Measurements from ENCODE around the gene PAQR8. TPM values are rescaled to one million over a fixed set of nuclear protein-coding genes. Genes with fewer than 3 reads are reported as not detected.

Gene PAQR8
- total RNA-seq, 1 donor from 2014 or later, result 4.4 TPM

- H3K27me3 ChIP-seq (ENCODE audit: control insufficient read depth, insufficient read depth, low read length), result no peaks in the 10 kb centered on the region
- TF ChIP-seq CTCF (IDR thresholded peaks at IDR 0.05; ENCODE audit: insufficient read depth, low read length, poor library complexity, severe bottlenecking), result no peak
- no peak for DNase-seq (ENCODE audit: low read depth)
- no peak overlapping the region for H3K4me3 ChIP-seq (ENCODE audit: low read depth, low read length)
- no peaks in the 10 kb centered on the region for H3K36me3 ChIP-seq (ENCODE audit: control insufficient read depth, insufficient read depth, low read length)
Measured at GRCh38 chr6:52435345-52435744, 73.4 kb downstream of the PAQR8 start.

GRCh38 chr6:52438926-52439325 lies 77.0 kb downstream of the PAQR8 start:
- no peak overlapping the region for H3K4me3 ChIP-seq (ENCODE audit: low read depth, low read length)
- no peaks in the 10 kb centered on the region for H3K36me3 ChIP-seq (ENCODE audit: control insufficient read depth, insufficient read depth, low read length)
- DNase-seq (ENCODE audit: low read depth), result no peak
- H3K27me3 ChIP-seq (ENCODE audit: control insufficient read depth, insufficient read depth, low read length), result no peaks in the 10 kb centered on the region
- TF ChIP-seq CTCF (IDR thresholded peaks at IDR 0.05; ENCODE audit: insufficient read depth, low read length, poor library complexity, severe bottlenecking), result no peak

- H3K27me3 ChIP-seq (ENCODE audit: control insufficient read depth, insufficient read depth, low read length), result no peaks in the 10 kb centered on the region
- H3K4me3 ChIP-seq (ENCODE audit: low read depth, low read length), result no peak overlapping the region
- peak; percentile 76 for DNase-seq (ENCODE audit: low read depth)
- no peak for TF ChIP-seq CTCF (IDR thresholded peaks at IDR 0.05; ENCODE audit: insufficient read depth, low read length, poor library complexity, severe bottlenecking)
- H3K36me3 ChIP-seq (ENCODE audit: control insufficient read depth, insufficient read depth, low read length), result no peaks in the 10 kb centered on the region
Measured at GRCh38 chr6:52454556-52454955, 92.6 kb downstream of the PAQR8 start.

GRCh38 chr6:52457096-52457495 lies 95.1 kb downstream of the PAQR8 start:
- no peak for DNase-seq (ENCODE audit: low read depth)
- no peak for TF ChIP-seq CTCF (IDR thresholded peaks at IDR 0.05; ENCODE audit: insufficient read depth, low read length, poor library complexity, severe bottlenecking)
- Histone ChIP-seq H3K27me3 (ENCODE audit: control insufficient read depth, insufficient read depth, low read length) (no peaks in the 10 kb centered on the region), H3K4me3 (ENCODE audit: low read depth, low read length) (no peak overlapping the region), H3K36me3 (ENCODE audit: control insufficient read depth, insufficient read depth, low read length) (no peaks in the 10 kb centered on the region)

Other genes with a start within 250 kb of the PAQR8 start
- not detected in 2 replicates for gene IL17A, start 175.8 kb upstream of the PAQR8 start, total RNA-seq
- not detected in 2 replicates for gene IL17F, start 117.7 kb upstream of the PAQR8 start, total RNA-seq
- gene MCM3, start 77.4 kb upstream of the PAQR8 start, total RNA-seq, result 37.1 and 38.6 TPM in 2 replicates
- gene EFHC1, start 58.2 kb downstream of the PAQR8 start, total RNA-seq, result 20.5 and 22.9 TPM in 2 replicates
- gene TRAM2, start 214.9 kb downstream of the PAQR8 start, total RNA-seq, result 13.1 and 15.6 TPM in 2 replicates